Right lobe of liver (tissue), 6 donors: Measurements from ENCODE around the gene HS6ST3. TPM values are rescaled to one million over a fixed set of nuclear protein-coding genes. Genes with fewer than 3 reads are reported as not detected.
A peak's percentile ranks its signal among the peaks of the same experiment; 100 is the strongest.

Experiments used
- ATAC-seq, 4 donors: fragments of 200-7000 bp; cut with Tn5 transposase; one replicate each; pipeline ENCODE4 v1.9.1; 2020; ENCODE audit warnings: mild to moderate bottlenecking in 4 of 4, moderate library complexity in 4 of 4
- DNase-seq, 3 donors: peaks; one replicate each; pipeline ENCODE4 v3.0.0-alpha.2; 2020
- H3K27ac ChIP-seq, 3 donors: fragments of 200-600 bp; one replicate each; pipeline ENCODE4 v1.8.0; 2022
- H3K27me3 ChIP-seq, 2 donors: fragments of 200-600 bp; one replicate each; pipeline ENCODE4 v1.8.0; 2022
- H3K36me3 ChIP-seq, 4 donors: fragments of 200-600 bp; sonication (generic) in 1 of 4; one replicate each; pipeline versions ENCODE4 v1.5.1 to v1.8.0; 2017 to 2022; ENCODE audit warnings: control low read depth in 1 of 4
- H3K4me1 ChIP-seq, 4 donors: fragments of 200-600 bp; sonication (generic) in 1 of 4; one replicate each; pipeline versions ENCODE4 v1.5.1 to v1.8.0; 2017 to 2022; ENCODE audit warnings: control low read depth in 1 of 4
- H3K4me3 ChIP-seq, 3 donors: fragments of 200-600 bp; one replicate each; pipeline ENCODE4 v1.8.0; 2022
- H3K9me3 ChIP-seq, 4 donors: fragments of 200-600 bp; sonication (generic) in 1 of 4; one replicate each; pipeline versions ENCODE4 v1.5.1 to v1.8.0; 2017 to 2022; ENCODE audit warnings: control low read depth in 1 of 4
- POLR2A ChIP-seq: fragments of 450-650 bp; IDR thresholded peaks from one replicate; pipeline ENCODE4 v1.6.1; 2017; ENCODE audit warnings: antibody characterized with exemption, mild to moderate bottlenecking
- WGBS: methylation state at CpG from one replicate; pipeline ENCODE4 v1.1.6; 2018; ENCODE audit warnings: low coverage, low lambda C conversion rate; ENCODE audit not compliant: insufficient coverage; ENCODE audit errors: missing lambda C conversion rate; 5-methylcytosine and 5-hydroxymethylcytosine counted together
- intact Hi-C, 2 donors: fragments of 100-400 bp; cut with DNase I; formaldehyde crosslinking; loops; one replicate each; pipeline versions ENCODE4 v1.11.2 to v1.14.1; 2022
- total RNA-seq, 6 experiments: library from RNA; depleted of rRNA in 2 of 6; stranded (reverse); fragments of >200 nt in 2 of 6; fragmentation: NEBNext Ultra II Directional in 3 of 6; extraction: Animal tissue kit (Norgen Biotek cat#: 25700) in 3 of 6; gene quantifications; one replicate each; pipeline versions ENCODE4 v1.1.0 to v1.2.4, GENCODE V29; 2016 to 2023
- TF ChIP-seq, protein P1 (sequence below), 4 donors: fragments of 200-600 bp in 3 of 4; fragments of 450-650 bp in 1 of 4; IDR thresholded peaks; one replicate each; pipeline versions ENCODE4 v1.5.1 to v1.8.0; 2016 to 2022; ENCODE audit warnings: antibody characterized with exemption in 4 of 4, mild to moderate bottlenecking in 2 of 4
- donor health status: DM: no; HTN: yes; CAD: no.
- donor health status: DM: no; HTN: no; CAD: no.
- donor health status: DM: no; HTN: no; CAD: no.
- donor health status: DM: no; HTN: yes; CAD: no.
- donor health status: DM: no; HTN: yes; CAD: no.

Gene HS6ST3
- total RNA-seq, 6 experiments from 2014 or later, result not detected

DNA sequence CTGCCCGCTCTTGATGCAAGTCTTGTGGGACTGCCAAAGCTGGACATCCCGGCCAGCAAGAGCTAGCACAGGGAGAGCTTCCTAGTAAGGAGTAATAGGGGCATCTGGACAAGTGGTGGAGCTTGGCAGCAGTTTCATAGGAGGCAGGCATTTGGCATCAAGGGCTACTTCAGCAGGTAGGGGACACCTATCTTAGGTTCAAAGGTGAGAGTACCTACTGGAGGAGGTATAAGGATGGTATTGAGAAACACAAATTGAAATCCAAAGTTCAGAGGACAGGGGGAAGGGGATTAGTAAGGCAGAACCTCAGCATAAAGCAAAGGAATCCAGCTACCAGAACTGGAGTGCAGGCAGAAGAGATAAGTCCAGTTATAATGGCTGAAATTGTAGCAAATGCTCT lies 462.7 kb downstream of the HS6ST3 start:
- peak in 3 of 4 donors; percentile 39 to 64 (median 58) for ATAC-seq
- peaks cover 0 to 20% (median 8%) of the 10 kb centered on the region in 4 donors for H3K4me1 ChIP-seq
- TF ChIP-seq, protein P1, sequence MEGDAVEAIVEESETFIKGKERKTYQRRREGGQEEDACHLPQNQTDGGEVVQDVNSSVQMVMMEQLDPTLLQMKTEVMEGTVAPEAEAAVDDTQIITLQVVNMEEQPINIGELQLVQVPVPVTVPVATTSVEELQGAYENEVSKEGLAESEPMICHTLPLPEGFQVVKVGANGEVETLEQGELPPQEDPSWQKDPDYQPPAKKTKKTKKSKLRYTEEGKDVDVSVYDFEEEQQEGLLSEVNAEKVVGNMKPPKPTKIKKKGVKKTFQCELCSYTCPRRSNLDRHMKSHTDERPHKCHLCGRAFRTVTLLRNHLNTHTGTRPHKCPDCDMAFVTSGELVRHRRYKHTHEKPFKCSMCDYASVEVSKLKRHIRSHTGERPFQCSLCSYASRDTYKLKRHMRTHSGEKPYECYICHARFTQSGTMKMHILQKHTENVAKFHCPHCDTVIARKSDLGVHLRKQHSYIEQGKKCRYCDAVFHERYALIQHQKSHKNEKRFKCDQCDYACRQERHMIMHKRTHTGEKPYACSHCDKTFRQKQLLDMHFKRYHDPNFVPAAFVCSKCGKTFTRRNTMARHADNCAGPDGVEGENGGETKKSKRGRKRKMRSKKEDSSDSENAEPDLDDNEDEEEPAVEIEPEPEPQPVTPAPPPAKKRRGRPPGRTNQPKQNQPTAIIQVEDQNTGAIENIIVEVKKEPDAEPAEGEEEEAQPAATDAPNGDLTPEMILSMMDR (IDR thresholded peaks at IDR 0.05), result no peak
- no peak for TF ChIP-seq POLR2A
- H3K27me3 ChIP-seq, result no peaks in the 10 kb centered on the region
- H3K4me3 ChIP-seq, result no peak overlapping the region
- H3K9me3 ChIP-seq, result no peaks in the 10 kb centered on the region
- DNase-seq, result no peak
- no peaks in the 10 kb centered on the region for H3K36me3 ChIP-seq
- intact Hi-C loops, result no loop called here
- no peak overlapping the region for H3K27ac ChIP-seq
- WGBS, result 36% methylated on average over 1 of the region's 2 CpGs

DNA sequence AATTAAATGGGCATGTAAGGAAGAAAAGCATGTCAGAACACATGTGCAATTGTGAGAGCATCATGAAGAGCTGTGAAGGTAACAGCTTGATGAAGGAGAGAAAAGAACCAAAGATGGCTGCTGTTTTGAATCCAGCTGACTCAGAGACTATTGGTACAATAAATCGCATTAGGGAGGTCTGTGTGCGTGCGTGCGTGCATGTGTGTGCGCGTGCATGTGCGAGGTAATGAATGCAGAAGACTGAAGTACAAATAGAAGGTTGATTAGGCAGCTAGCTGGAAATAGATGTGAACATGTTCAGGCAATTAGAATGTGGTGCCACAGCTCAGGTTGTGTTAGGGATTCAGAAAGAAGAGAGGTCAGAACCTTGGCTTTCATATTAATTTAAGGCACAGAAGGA lies 463.9 kb downstream of the HS6ST3 start:
- ATAC-seq (no peak), DNase-seq (no peak)
- 96% methylated on average over 7 of the region's 7 CpGs for WGBS
- no peaks in the 10 kb centered on the region for H3K27me3 ChIP-seq
- H3K27ac ChIP-seq, result no peak overlapping the region
- TF ChIP-seq, protein P1 (IDR thresholded peaks at IDR 0.05), result no peak
- TF ChIP-seq POLR2A, result no peak
- peaks cover 0 to 20% (median 8%) of the 10 kb centered on the region in 4 donors for H3K4me1 ChIP-seq
- H3K9me3 ChIP-seq, result no peaks in the 10 kb centered on the region
- intact Hi-C loops, result no loop called here
- no peak overlapping the region for H3K4me3 ChIP-seq
- no peaks in the 10 kb centered on the region for H3K36me3 ChIP-seq

DNA sequence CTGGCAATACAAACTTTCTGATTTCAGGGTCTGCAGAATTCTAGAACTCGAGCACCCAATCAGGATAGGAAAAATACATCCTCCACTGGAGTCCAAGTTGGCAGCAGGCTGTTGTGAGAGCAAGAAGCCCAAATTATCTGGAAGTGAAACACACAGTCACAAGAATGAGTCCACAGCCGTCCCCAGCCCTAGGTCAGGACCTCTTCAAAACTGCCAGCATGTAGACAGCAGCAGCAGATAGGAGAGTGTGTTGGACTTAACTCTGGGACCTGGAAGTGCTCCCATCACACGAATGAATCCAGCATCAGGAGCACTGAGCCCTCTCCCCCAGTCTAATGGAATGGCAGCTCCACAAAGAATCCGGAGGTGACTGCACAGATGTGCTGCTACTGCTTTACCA lies 483.7 kb downstream of the HS6ST3 start:
- no peak overlapping the region for H3K27ac ChIP-seq
- H3K27me3 ChIP-seq, result no peaks in the 10 kb centered on the region
- H3K36me3 ChIP-seq, result no peaks in the 10 kb centered on the region
- intact Hi-C loops, result no loop called here
- 59% methylated on average over 2 of the region's 4 CpGs for WGBS
- no peak for DNase-seq
- H3K9me3 ChIP-seq, result no peaks in the 10 kb centered on the region
- ATAC-seq, result no peak
- H3K4me1 ChIP-seq, result no peaks in the 10 kb centered on the region
- no peak for TF ChIP-seq POLR2A
- TF ChIP-seq, protein P1 (IDR thresholded peaks at IDR 0.05), result no peak
- no peak overlapping the region for H3K4me3 ChIP-seq

DNA sequence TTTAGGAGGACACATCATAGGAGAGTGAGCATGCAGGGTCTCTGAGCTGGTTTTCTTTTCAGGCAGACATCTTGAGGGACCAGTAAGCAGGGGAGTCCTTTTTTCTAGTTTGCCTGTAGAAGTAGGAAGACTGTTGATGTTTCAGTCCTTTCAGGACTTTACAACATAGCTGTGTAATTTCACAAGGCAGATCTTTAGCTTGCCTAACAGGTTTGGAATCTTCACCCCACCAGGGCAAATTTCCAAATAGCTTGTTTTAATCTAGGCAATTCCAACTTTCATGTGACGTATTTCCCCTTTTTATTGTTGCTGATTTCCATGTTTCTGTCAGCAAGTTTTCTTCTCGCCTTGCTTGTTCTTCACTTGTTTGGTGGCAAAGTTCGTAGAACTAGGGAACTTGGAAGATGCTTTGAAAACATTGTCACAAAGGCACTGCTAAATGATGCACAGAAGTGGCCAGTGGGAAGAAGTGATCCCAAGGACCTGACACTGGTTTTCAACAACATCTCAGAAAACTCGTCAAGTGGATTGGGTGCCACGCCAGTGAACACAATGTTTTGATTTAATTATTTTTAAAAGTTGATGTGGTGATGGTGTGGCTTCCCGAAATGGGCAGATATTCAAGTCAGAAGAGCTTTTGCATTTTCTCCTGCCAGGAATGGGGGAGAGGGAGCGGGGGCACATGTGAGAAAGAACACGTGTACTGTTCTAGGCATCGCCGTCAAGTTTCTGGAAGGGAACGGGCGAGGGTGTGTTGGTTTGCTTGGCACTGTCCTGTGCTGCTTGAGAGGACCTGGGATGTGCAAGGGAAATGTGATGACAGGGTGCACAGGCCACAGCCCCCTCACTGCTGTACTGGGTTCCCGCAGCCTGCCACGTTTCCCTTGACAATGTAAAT lies 485.8 kb downstream of the HS6ST3 start:
- no peak overlapping the region for H3K4me3 ChIP-seq
- no peaks in the 10 kb centered on the region for H3K4me1 ChIP-seq
- TF ChIP-seq, protein P1 (IDR thresholded peaks at IDR 0.05), result no peak
- TF ChIP-seq POLR2A, result no peak
- WGBS, result 72% methylated on average over 14 of the region's 14 CpGs
- DNase-seq (no peak), ATAC-seq (no peak)
- H3K9me3 ChIP-seq, result no peaks in the 10 kb centered on the region
- no peaks in the 10 kb centered on the region for H3K27me3 ChIP-seq
- H3K36me3 ChIP-seq, result no peaks in the 10 kb centered on the region
- no peak overlapping the region for H3K27ac ChIP-seq
- intact Hi-C loops, result no loop called here
